ENCODE data around the gene PTPRK.
"Not testable (repeated sequence)": the region's sequence is repeated elsewhere in the genome, so short reads cannot be mapped to it uniquely, and the experiment has no call there.

Gene PTPRK

DNA sequence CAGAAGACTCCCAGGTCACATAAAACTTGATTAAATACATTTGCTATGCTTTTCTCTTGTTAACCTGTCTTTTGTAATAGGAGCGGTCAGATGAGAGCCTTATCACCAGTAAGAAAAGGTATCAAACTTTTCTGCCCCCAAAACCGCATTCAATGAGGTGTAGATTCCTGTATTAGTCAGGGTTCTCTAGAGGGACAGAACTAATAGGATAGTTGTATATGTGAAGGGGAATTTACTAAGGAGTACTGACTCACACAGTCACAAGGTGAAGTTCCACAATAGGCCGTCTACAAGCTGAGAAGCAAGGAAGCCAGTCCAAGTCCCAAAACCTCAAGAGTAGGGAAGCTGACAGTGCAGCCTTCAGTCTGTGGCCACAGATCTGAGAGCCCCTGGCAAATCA lies 32.7 kb downstream of the PTPRK start:
- no peak for DNase-seq (ENCODE audit: low read depth)

DNA sequence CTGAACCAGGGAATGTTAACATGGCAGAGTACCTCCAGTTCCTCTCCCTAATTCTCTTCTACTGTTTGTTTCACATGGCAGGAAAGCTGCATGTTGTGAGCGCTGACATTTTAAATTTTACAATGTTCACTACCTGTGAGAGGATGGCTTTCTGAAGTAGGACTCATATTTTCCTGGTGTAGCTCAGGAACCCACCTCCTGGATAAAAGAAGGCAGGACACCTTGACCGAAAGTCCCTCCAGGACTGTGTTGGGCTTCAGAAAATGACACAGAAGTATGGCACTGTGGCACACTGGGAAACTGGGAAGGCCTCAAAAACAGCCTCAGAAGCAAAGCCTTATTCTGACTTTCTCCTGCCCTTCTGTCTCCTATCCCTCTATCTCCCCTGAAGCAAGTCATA lies 33.3 kb downstream of the PTPRK start:
- no peak for DNase-seq (ENCODE audit: low read depth)

- not testable (repeated sequence) for DNase-seq (ENCODE audit: low read depth)
These were observed 33.8 kb downstream of the PTPRK start for GRCh38 chr6:128486580-128486979.

- DNase-seq (ENCODE audit: low read depth), result no peak
These were observed 36.8 kb downstream of the PTPRK start for GRCh38 chr6:128483472-128484135.

- no peak for DNase-seq (ENCODE audit: low read depth)
These were observed 37.8 kb downstream of the PTPRK start for GRCh38 chr6:128482642-128483041.

GRCh38 chr6:128479991-128480390 lies 40.4 kb downstream of the PTPRK start:
- DNase-seq (ENCODE audit: low read depth), result no peak

- DNase-seq (ENCODE audit: low read depth), result no peak
These were observed 41.2 kb downstream of the PTPRK start for GRCh38 chr6:128479048-128479666.

GRCh38 chr6:128478230-128479047 lies 42.0 kb downstream of the PTPRK start:
- DNase-seq (ENCODE audit: low read depth), result no peak

- DNase-seq (ENCODE audit: low read depth), result no peak
These were observed 45.5 kb downstream of the PTPRK start for GRCh38 chr6:128474933-128475332.

DNA sequence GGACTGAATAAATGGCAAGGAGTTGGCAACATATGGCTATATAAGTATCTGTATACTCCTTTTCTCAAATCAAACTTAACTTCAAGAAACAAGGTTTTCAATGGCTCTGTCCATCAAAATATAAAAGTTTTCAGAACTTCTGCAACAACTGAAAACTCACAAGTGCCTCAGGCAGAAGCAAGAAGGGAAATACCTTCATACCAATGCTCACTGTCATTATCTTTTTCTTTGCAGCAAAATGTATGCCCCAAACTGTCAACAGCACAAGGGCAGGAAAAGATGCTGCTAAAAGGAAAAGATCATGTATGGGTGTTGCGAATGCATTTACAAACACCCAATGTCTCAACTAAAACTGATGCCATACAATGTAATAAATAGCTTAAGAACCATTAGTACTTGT lies 45.9 kb downstream of the PTPRK start:
- no peak for DNase-seq (ENCODE audit: low read depth)

- no peak for DNase-seq (ENCODE audit: low read depth)
These were observed 48.5 kb downstream of the PTPRK start for GRCh38 chr6:128471907-128472306.

- no peak for DNase-seq (ENCODE audit: low read depth)
These were observed 54.7 kb downstream of the PTPRK start for GRCh38 chr6:128465368-128466343.

DNA sequence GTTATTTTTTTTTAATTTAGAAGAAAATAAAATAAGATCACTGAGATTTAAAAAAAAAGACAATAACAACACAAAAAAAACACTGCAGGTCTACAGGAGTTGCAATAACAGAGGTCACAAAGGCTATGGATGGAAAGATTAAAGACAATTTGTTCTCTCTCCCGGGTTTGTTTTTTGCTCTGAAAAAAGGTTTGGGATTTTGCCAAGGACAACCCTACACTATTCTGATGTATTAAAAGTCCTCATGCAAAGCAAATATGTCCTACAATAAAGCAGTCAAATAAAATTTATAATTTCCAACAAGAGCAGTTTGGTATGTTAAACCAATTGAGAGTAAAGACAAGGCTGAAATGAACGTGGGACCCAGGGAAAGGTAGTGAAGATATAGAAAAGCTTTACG lies 55.6 kb downstream of the PTPRK start:
- DNase-seq (ENCODE audit: low read depth), result no peak

DNA sequence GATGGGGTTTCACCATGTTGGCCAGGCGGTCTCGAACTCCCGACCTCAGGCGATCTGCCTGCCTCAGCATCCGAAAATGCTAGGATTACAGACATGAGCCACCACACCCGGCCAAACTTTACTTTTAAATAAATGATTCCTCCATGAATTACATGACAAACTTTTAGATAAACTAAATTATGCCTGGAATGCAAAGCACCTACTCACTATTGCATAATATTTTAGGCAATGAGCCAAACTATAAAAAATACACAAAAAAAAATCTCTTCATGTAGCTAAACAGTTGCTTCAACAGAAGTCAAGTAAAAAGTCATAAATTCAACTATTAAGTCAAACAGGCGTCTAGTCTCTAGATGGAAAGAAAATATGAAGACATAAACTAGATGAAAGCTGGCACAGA lies 56.5 kb downstream of the PTPRK start:
- no peak for DNase-seq (ENCODE audit: low read depth)

DNA sequence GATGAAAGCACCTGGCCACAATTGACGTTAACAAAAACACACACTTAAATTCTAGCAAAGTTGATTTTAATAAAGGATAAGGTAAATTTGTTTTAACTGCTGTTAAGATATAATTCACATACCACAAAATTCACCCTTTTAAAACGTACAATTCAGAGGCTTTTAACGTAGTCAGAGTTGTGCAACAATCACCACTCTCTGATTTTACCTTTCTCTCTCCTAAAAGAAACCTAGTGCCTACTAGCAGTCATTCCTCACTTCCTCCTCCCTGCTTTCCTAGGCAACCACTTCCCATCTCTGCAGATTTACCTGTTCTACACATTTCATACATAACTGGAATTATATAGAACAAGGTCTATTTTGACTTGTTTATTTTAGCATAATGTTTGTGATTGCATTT lies 58.9 kb downstream of the PTPRK start:
- no peak for DNase-seq (ENCODE audit: low read depth)

- no peak for DNase-seq (ENCODE audit: low read depth)
These were observed 63.7 kb downstream of the PTPRK start for GRCh38 chr6:128456510-128457230.

- no peak for DNase-seq (ENCODE audit: low read depth)
These were observed 64.4 kb downstream of the PTPRK start for GRCh38 chr6:128455959-128456358.

- DNase-seq (ENCODE audit: low read depth), result no peak
These were observed 67.7 kb downstream of the PTPRK start for GRCh38 chr6:128452713-128453112.

GRCh38 chr6:128446497-128446896 lies 73.9 kb downstream of the PTPRK start:
- DNase-seq (ENCODE audit: low read depth), result no peak

- DNase-seq (ENCODE audit: low read depth), result no peak
These were observed 76.8 kb downstream of the PTPRK start for GRCh38 chr6:128443553-128443952.

DNA sequence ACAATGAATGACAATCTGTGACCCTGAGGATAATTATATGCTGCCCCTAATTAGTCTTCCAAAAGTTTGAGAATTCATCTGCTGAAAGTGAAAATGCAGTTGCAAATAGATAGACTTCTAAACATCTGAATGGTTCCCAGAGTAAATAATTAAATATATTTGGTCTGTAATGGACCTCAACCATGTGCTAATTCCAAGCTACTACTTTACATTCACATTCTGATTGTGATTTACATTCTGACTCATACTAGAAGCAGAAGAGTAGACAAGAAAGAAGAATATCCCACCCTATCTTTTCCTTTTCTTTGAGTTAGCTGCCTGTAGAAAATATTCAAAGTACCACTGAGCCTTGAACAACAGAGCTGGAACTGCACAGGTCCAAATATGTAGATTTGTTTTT lies 80.8 kb downstream of the PTPRK start:
- DNase-seq (ENCODE audit: low read depth), result no peak
